T-helper 17 cell (primary cell): ENCODE results near the gene LRRC15. TPM values are rescaled to one million over a fixed set of nuclear protein-coding genes. Genes with fewer than 3 reads are reported as not detected.

Source experiments
- ATAC-seq: fragments of 150-1000 bp; cut with Tn5 transposase; 2 replicates; pipeline ENCODE4 v1.10.0; 2021; ENCODE audit warnings: mild to moderate bottlenecking, moderate library complexity
- DNase-seq, 3 donors: peaks; one replicate each; pipeline versions ENCODE4 v3.0.0 to v3.0.0-alpha.2; 2020 to 2021
- H3K9me3 ChIP-seq: one replicate; pipeline ENCODE4 v1.7.0; 2013; ENCODE audit warnings: low read length, mild to moderate bottlenecking; ENCODE audit not compliant: control insufficient read depth, poor library complexity, severe bottlenecking
- H3K27ac Mint-ChIP-seq: one replicate; pipeline ENCODE4 v1.8.0; 2022; ENCODE audit warnings: mild to moderate bottlenecking, moderate library complexity, mixed read lengths
- H3K27me3 Mint-ChIP-seq: one replicate; pipeline ENCODE4 v1.8.0; 2022; ENCODE audit warnings: mixed read lengths
- H3K36me3 Mint-ChIP-seq: one replicate; pipeline ENCODE4 v1.8.0; 2022; ENCODE audit warnings: low read depth, mixed read lengths
- H3K4me1 Mint-ChIP-seq: one replicate; pipeline ENCODE4 v1.8.0; 2022; ENCODE audit warnings: mild to moderate bottlenecking, mixed read lengths
- H3K4me3 Mint-ChIP-seq: one replicate; pipeline ENCODE4 v1.8.0; 2022; ENCODE audit warnings: mild to moderate bottlenecking, moderate library complexity, mixed read lengths
- total RNA-seq, 4 donors: library from RNA in 2 of 4; stranded (reverse) in 2 of 4; gene quantifications; one replicate each; pipeline ENCODE4 v1.2.3 and lab custom pipeline; 2022 to 2026

LRRC15 gene
- total RNA-seq, 2 donors from 2014 or later: not detected

DNA sequence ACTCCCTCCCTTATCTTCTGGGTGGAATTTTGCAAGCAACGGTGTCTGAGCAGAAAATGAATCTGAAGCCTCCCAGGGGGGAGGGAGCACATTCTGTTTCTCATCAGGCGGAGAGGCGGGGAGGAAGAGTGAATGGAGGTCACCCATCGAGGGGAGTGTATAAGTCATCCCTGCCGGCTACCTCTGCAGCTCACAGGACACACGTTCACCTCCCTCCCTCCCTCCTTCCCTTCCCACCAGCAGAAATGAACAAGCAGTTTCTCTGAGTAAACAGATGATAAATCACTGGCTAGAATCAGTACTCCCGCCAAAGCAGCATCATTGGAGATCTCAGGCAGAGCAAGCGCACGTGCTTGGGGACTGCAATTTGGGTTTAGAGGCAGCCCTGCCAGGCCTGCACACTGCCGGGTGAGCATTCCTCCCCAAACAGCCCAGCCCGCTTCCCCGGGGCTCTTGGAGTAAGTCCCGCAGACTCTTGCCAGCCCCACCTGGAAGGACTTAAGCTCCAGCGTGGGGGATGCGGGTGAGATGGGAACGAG, 56.7 kb downstream of the LRRC15 start:
- H3K4me3 Mint-ChIP-seq: peak overlapping the region; percentile 41
- no peak overlapping the region for H3K27ac Mint-ChIP-seq
- no peak for ATAC-seq
- H3K4me1 Mint-ChIP-seq: peaks cover 23% of the 10 kb centered on the region
- H3K9me3 ChIP-seq: no peaks in the 10 kb centered on the region
- H3K27me3 Mint-ChIP-seq: peaks cover 15% of the 10 kb centered on the region
- no peak for DNase-seq
- H3K36me3 Mint-ChIP-seq: no peaks in the 10 kb centered on the region

- peak overlapping the region; percentile 41 for H3K4me3 Mint-ChIP-seq
- no peak overlapping the region for H3K27ac Mint-ChIP-seq
- H3K27me3 Mint-ChIP-seq: peaks cover 12% of the 10 kb centered on the region
- no peak for ATAC-seq
- H3K4me1 Mint-ChIP-seq: peaks cover 28% of the 10 kb centered on the region
- H3K36me3 Mint-ChIP-seq: no peaks in the 10 kb centered on the region
- H3K9me3 ChIP-seq: no peaks in the 10 kb centered on the region
- DNase-seq: no peak
Measured at GRCh38 chr3:194312186-194312742, 57.3 kb downstream of the LRRC15 start.

DNA sequence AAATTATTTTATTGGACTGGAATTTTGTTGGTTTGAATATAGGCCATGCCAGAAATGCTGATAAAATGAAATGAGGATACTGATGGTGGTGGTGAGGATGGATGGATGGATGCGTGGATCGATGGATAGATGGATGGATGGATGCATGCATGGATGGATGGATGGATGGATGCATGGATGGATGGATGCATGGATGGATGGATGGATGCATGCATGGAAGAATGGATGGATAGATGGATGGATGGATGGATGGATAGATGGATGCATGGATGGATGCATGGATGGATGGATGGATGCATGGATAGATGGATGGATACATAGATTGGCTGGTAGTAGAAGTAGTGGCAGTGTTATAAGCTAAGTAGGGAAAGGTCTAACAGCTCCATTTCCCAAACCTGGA, 58.5 kb downstream of the LRRC15 start:
- Mint-ChIP-seq H3K4me1 (peaks cover 34% of the 10 kb centered on the region), H3K36me3 (no peaks in the 10 kb centered on the region), H3K4me3 (no peak overlapping the region), H3K27ac (no peak overlapping the region), H3K27me3 (no peaks in the 10 kb centered on the region)
- ATAC-seq: no peak
- H3K9me3 ChIP-seq: no peaks in the 10 kb centered on the region
- no peak for DNase-seq

DNA sequence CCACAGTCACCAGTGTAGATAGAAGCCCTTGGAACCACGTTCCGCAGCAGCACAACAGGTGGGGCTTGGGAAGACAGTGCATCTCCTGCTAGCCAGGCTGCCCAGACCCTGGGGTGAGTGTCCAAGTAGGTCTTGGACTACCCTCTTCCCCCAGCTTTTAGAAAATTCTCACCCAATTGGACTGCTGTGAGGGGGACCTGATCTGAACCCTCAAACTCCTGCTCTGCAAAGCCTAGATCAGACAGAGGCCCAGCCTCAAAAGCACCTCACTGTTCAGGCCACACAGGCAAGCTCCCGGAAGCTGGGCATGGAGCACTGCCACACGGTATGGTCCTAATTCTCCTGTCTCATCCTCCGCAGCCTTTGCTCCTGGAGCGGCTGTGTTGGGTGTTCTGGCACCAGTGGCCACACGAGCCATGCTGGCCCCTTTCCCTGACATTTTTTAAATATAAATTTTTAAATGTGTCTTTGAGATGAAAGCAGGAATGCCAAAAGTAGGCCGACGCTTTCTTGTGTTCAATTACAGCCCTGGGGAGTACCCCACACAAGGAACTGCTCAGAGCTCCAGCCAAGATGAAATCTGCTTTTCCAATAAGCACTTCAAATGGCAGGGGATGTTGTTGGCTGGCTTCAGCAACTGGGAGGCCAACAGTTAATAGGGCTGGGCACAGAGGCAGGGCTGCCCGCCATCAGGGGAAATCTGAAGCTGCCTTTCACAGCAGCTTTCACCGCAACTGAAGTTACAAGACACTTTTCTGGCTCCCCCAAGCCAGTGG, 59.3 kb downstream of the LRRC15 start:
- Mint-ChIP-seq H3K4me3 (no peak overlapping the region), H3K27me3 (no peaks in the 10 kb centered on the region), H3K4me1 (peaks cover 36% of the 10 kb centered on the region), H3K36me3 (no peaks in the 10 kb centered on the region), H3K27ac (no peak overlapping the region)
- no peaks in the 10 kb centered on the region for H3K9me3 ChIP-seq
- DNase-seq: no peak
- ATAC-seq: no peak

DNA sequence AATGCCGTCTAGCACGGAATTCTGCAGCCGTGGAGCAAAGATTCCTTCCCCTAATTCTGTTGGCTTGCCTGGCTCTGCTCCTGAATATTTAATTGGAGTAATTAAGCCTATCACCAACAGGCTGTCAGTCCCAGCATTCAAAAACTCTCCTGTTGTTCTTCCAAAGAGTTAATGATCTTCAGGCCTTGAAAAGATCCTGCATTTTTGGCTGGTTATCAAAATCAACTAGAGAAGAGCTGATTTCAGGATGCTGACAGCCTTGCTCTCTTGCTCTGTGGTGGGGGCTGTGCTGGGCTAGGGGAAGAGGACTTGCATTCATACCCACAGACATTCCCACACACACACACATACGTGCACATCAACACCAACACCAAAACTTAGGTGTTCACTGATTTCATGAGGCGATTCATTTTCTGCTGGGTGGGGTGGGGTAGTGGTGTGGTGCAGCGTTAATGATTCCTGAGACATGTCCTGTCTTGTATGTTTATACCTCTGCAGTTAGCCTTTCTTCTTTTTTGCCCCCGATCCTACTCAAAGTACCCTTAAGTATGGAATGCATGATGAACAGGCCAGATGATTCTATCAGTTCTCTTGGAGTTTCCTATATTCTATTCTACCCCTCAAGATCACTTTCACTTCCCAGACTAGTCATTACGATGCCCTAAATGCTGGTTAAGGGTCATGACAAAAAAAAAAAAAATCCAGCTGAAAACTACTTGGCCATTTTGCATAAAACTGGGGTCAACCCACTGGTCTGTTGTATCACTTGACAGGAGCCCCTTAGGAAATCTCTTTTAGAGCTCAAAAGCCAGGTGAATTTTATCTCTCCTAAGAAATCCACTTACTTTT, 60.7 kb downstream of the LRRC15 start:
- no peaks in the 10 kb centered on the region for H3K36me3 Mint-ChIP-seq
- ATAC-seq (no peak), DNase-seq (no peak)
- no peak overlapping the region for H3K4me3 Mint-ChIP-seq
- H3K4me1 Mint-ChIP-seq: peaks cover 39% of the 10 kb centered on the region
- no peaks in the 10 kb centered on the region for H3K9me3 ChIP-seq
- H3K27me3 Mint-ChIP-seq: no peaks in the 10 kb centered on the region
- H3K27ac Mint-ChIP-seq: no peak overlapping the region

DNA sequence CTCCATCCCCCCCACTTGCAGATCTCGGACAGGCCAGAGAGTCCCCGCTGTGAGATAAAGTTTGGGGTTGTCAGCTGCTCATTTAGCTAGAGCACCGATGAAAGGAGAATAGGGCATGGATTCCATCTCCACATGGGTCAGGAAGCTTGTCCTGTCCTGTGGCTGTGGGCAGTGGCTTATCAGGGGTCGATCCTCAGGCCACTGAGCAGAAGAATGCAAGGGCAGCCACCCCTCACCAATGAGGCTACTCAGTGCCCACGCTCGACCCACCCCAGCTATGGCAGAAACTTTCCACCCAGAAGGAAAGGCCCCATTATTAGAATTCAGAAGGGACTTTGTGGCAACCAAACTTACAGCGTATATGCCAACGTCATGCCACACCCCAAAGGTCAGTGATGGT, 61.7 kb downstream of the LRRC15 start:
- H3K4me3 Mint-ChIP-seq: no peak overlapping the region
- ATAC-seq: no peak
- no peak overlapping the region for H3K27ac Mint-ChIP-seq
- H3K9me3 ChIP-seq: no peaks in the 10 kb centered on the region
- DNase-seq: no peak
- H3K4me1 Mint-ChIP-seq: peaks cover 39% of the 10 kb centered on the region
- no peaks in the 10 kb centered on the region for H3K36me3 Mint-ChIP-seq
- no peaks in the 10 kb centered on the region for H3K27me3 Mint-ChIP-seq

- peaks cover 39% of the 10 kb centered on the region for H3K4me1 Mint-ChIP-seq
- H3K27me3 Mint-ChIP-seq: no peaks in the 10 kb centered on the region
- peak overlapping the region; percentile 80 for H3K4me3 Mint-ChIP-seq
- H3K27ac Mint-ChIP-seq: peak overlapping the region; percentile 79
- DNase-seq (no peak), ATAC-seq (peak; percentile 64)
- H3K36me3 Mint-ChIP-seq: no peaks in the 10 kb centered on the region
- H3K9me3 ChIP-seq: no peaks in the 10 kb centered on the region
Measured at GRCh38 chr3:194306771-194307640, 62.5 kb downstream of the LRRC15 start.

DNA sequence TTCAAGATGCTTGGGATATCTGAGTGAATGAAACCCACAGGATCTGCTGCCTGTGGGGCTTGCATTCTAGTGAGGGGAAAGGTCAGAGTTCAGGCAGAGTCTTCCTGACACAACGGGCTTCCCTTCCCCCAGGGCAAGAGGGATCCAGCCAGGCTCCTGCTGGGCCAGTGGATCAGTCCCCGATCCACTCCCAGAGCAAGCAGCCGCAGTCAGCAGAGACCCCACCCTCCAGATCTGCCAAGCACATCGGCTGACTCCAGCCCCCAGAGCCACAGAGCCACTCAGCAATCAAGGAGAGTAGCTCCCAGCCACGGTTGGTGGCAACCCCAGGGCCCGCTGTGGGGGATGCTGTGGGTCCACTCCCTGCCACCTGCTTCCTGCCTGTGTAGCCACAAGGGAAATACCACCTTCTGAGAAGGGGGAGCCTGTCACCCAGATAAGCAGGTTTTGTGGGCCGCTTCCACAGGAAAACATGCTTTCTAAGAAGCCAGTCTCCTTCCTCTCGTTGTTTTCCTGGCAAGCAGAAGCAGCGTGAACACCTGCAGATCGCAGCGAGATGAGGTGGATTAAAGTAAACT, 63.3 kb downstream of the LRRC15 start:
- Mint-ChIP-seq H3K4me3 (peak overlapping the region; percentile 80), H3K27me3 (no peaks in the 10 kb centered on the region), H3K4me1 (peaks cover 39% of the 10 kb centered on the region), H3K36me3 (no peaks in the 10 kb centered on the region), H3K27ac (peak overlapping the region; percentile 79)
- DNase-seq: peak; percentile 29 to 34 (median 31)
- H3K9me3 ChIP-seq: no peaks in the 10 kb centered on the region
- peak; percentile 81 for ATAC-seq

- no peaks in the 10 kb centered on the region for H3K36me3 Mint-ChIP-seq
- no peak overlapping the region for H3K4me3 Mint-ChIP-seq
- peak overlapping the region; percentile 79 for H3K27ac Mint-ChIP-seq
- no peaks in the 10 kb centered on the region for H3K9me3 ChIP-seq
- H3K4me1 Mint-ChIP-seq: peaks cover 39% of the 10 kb centered on the region
- no peak for ATAC-seq
- DNase-seq: no peak
- no peaks in the 10 kb centered on the region for H3K27me3 Mint-ChIP-seq
Measured at GRCh38 chr3:194305356-194306108, 64.0 kb downstream of the LRRC15 start.
